EH (cell line): ENCODE results near the gene HIC1.

Experiments
- DNase-seq: peaks from one replicate; pipeline ENCODE4 v3.0.0-alpha.2; 2015; ENCODE audit warnings: low read depth

HIC1 gene

DNA sequence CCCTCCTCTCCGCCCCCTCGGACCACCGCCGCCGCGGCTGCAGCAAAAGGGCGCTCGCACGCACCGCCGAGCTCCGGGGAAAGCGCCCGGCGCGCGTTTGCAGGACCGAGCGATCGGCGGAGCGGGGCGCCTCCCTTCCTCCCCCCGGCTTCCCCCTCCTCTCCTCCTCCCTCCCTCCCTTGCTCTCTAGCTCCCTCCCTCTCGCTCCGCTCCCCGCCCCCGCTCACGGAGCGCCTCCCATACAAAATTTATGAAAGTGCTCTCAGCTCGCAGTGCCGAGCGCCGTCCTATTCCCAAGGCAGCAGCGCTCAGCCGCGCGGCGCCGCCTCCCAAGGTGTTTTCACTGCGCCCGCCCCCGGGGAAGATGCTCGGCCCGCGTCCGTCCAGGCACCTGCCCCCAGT is 29.7 kb upstream of the HIC1 start, which contains the start of gene RTN4RL1:
TSS of gene RTN4RL1 (minus strand) at position 115 of the 402 bp plus-strand sequence. CDS start 469 bp downstream, outside the sequence.
- peak; percentile 82 for DNase-seq

DNA sequence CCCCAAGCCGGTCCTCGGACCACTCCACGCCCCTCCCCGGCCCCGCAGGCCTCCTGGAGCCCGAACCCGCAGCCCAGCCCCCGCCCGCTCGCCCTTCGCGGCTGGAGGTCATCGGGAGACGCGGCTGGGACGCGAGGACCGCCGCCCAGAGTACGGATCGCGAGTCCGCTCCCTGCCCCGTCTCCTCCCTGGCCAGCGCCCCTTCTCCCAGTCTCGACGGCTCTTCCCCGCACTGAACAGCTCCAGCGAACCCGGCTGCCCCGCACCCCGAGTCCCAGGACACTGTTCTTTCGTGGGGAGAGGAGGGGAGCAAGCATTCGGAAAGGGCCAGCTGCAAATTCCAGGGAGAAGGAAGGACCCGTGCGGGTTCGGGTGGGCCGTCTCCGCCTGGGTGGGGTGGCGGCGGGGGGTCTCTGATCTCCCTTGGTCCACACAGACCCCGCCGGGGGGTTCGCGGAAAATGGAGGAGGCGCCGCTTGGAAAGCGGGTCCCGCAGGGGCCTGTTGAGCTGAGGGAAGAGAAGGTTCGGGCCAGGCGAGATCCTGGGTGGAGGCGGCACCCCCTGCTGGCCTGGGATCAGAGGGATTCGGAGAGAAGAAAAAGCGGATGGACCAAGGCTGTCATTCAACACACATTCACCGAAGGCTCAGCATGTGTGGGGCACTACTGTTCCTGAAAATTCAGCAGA is 29.1 kb upstream of the HIC1 start:
- peak; percentile 79 for DNase-seq

DNA sequence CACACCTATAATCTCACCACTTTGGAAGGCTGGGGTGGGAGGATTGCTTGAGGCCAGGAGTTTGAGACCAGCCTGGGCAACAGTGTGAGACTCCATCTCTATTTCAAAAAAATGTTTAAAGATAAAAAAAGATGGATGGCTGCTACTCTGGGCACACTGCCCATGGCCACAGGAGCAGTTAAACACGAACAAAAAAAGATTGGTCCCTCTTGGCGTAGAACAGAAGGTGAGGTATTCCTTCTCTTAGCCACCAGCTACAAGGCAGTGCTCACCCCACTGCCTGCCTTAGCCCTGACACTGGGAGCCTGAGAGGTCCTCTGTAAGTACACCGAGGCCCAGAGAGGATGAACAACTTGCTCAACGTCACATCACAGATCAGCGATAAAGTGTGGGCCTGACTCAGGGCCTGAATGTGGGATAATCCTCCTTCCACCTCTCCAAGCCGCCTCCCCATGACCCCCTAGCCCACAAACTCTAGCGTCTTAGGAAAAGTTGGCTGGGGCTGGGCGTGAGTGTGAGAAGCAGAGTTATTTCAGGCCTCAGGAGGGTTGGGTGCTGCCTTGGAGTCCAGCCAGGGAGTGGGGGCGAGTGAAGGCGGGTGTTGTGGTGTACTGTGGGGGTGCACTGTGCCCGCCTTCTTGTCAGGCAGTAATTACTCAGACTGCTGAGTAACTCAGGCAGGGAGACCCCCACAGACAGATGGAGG is 27.2 kb upstream of the HIC1 start:
- DNase-seq: no peak

DNA sequence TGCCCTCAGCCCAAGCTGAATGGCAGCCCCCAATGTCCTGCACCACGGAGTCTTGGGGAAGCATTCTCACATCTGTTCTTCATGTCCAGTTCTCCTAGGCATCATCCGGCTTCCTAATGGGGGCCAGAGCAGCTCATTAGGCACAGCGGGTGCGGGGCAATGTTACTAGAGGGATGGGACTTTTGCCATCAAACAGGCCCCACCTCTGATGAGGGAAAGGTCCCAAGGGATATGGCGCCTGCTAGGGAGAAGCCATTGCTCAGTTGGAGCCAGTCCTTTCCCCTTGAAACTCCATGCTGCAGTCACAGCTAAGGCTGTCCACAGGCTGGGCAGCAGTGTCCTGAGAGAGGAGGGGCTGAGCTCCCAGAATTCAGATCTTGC is 26.7 kb upstream of the HIC1 start:
- DNase-seq: no peak

DNA sequence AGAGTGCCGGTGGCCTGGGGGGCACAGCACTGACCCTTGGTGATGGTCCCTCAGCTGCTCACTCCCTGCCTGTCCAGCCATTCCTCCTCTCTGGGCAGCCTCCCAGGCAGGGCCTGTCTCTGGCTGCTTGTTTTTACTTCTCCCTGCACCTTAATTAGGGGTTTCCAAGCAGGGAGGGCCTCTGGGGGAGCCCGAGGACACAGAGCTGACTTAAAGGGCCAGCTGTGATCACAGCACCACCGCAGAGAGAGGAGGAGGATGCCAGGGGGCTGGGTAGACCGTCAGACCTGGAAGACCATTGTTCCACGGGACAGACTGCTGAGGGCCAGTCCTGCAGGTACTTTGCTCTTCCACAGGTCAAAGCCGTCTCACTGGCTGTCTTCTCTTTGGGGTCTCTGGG is 26.2 kb upstream of the HIC1 start:
- peak; percentile 37 for DNase-seq

DNA sequence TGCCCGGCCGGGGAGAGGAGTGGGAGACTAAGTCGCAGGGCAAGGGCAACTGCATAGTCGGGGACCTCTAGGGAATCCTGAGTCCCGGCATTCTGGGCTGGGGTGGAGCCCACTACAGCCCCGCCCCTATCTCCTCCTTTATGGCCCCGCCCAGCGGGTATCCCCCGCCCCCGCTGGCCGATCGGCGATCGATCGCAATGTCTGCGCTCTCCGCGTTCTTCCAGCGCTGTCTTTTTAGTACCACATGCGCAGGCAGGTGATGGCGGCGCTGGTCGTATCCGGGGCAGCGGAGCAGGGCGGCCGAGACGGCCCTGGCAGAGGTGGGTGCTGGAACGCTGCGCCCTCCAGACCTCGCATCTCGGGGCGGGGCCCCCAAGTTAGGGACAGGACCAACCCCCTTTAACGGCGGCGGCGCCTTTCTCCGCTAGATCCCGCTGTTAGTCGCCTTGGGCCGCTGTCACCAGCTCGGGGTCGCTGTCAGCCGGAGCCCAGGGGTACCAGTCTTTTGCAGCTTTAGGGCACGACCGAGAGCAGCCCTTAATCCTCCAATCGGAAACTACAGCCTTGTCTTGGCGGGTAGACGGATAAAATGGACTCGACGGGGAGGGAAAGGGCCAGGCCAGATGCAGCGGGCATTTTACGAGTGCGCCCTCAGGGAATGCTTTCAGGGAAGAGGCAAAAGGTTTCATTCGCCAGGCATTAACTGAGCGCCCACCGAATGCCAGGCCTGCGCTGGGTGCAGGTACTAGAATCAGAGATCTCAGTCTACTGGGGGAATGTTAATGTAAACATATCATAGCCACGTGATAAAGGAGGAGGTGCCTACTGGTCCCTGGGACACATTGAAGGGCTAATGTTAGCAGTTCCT is 24.8 kb upstream of the HIC1 start, which contains the start of gene DPH1:
TSS of gene DPH1 (plus strand) at position 243 of the 868 bp plus-strand sequence. CDS start at position 260, 17 bp downstream.
- DNase-seq: peak; percentile 94

DNA sequence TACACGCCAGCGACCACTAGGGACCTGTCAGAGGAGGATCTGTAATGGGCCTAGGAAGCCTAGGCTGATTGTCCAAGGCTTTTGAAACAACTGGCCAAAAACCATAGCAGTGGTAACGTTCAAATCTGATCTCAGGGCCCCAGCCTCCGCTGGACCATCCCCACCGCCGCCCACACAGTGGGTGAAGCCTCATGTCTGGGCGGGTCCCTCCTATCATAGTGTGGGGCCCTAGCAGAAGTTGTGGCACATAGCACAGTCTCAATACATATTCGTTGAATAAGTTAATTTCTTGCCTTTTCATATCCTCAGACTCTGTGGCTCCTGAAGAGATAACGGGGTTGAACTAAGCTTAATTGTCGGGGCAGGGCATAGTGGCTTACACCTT is 24.1 kb upstream of the HIC1 start:
- DNase-seq: no peak

DNA sequence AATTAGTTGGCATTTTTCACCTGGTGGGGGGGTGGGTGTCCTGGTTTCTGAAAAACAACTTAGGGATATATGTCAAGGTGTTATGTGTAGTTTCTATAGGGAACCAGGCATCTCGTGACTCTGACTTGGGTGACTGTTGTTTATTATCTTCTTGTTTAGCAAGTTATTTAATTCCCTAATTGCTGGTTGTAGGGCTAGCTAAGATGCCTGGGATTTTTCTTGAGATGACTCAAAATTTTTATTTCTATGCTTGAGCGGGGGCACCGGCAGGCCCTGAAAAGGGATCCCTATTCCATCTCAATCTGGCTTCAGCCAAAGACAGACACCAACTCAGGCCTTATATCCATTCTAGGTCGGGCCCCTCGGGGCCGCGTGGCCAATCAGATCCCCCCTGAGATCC is 21.8 kb upstream of the HIC1 start:
- DNase-seq: peak; percentile 81

DNA sequence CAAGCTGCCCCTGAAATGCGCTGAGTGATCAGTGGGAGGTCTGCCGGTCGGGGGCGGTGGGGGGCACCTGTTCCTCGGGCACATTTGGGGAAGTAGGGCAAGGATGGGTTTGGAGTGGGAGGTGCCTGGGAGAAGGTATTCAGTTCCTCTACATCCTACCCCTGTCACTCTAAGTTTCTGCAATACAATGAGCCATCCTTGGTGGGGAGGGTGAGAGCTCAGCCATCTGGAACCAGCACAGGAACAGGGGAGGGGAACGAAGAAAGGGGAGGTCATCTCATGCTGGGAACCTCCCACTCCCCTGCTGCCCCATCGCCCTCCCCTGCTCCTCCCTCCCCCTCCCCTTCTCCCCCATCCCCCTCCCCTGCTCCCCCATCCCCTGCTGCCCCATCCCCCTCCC is 20.7 kb upstream of the HIC1 start:
- DNase-seq: peak; percentile 88

DNA sequence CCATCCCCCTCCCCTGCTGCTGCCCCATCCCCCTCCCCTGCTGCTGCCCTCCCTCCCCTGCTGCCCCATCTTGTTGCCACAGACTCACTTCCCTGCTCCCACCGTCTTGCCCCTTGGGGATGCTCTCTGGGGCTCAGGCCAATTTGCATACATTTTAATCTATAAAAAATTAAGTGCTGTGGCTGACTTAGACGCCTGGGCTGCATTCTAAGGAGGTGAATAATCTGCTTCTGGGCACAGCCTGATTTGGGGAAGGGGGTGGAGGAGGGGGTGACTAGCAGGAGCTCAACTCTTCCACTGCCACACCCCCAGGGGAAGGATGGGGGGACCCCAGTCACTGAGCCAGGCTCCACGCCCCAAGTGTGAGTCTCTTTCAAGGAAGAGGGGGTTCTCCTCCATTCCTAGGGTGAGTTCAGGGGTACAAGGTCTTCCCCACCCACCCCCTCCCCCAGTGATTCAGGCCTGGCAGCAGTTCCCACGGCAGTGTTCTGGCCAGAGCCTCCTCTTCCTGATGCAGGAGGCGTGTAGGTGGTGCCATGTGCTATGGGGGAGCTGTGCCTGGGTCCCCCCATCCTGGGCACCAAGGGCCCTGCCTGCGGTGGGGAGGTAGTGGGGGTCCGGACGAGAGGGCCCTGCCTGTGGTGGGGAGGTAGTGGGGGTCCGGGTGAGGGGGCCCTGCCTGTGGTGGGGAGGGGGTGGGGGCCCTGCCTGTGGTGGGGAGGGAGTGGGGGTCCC is 19.9 kb upstream of the HIC1 start:
- DNase-seq: peak; percentile 96

DNA sequence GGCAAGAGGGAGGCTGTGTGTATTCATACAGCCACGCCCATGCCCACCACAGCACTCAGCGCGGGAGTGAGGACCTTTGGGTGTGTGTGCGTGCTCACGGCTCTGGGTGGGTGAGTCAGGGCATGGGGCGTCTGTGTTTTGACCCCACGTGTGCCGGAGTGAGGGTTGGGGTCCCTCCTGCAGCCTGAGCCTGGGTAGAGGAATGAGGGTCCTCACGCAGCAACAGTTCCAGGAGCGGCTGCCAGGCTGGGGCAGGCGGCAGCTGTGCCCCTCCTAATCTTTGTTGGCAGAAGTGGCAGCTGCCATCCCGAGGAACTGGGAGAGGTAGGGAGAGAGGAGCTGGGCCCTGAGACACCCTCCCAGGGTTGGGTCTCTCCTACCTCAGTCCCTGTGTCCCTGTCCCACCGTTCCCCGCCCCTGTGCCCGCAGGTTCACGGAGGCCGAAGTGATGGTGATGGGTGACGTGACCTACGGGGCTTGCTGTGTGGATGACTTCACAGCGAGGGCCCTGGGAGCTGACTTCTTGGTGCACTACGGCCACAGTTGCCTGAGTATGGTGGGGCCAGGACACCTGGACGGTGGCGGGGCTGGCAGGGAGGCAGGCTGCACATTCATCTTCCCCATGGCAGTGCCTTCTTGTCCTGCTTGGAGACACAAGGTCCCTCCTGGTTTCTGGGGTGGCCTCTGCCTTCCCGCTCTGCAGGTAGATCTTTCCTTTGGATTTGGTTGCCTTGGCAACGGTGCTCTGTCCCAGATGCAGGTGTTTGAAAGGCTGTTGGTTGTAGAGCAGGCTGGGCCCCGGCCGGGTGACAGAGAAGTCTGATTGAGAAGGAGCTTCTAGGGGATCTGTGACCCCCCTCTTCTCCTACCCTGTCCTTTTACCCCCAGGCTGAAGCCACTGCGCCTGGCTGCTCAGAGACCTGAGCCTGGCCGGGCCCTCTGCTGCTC is 19.1 kb upstream of the HIC1 start:
- no peak for DNase-seq

DNA sequence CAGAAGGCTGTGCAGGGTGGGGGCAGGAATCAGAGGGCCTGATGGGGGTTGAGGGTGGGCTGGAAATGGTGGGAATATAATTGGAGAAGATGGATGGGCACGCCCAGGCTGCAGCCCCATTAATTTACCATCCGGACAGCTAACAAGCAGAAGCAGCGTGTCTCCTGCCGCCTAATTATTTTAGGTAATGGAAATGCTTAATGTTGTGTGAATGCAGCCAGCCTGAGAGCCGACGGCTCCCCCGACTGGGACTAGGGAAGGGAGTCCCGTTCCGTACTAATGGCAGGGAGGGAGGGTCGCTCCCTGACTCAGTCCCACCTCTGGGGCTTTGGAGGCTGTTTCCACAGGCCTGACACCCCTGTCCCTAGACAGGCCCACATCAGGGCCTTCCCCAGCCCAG is 17.7 kb upstream of the HIC1 start:
- no peak for DNase-seq

DNA sequence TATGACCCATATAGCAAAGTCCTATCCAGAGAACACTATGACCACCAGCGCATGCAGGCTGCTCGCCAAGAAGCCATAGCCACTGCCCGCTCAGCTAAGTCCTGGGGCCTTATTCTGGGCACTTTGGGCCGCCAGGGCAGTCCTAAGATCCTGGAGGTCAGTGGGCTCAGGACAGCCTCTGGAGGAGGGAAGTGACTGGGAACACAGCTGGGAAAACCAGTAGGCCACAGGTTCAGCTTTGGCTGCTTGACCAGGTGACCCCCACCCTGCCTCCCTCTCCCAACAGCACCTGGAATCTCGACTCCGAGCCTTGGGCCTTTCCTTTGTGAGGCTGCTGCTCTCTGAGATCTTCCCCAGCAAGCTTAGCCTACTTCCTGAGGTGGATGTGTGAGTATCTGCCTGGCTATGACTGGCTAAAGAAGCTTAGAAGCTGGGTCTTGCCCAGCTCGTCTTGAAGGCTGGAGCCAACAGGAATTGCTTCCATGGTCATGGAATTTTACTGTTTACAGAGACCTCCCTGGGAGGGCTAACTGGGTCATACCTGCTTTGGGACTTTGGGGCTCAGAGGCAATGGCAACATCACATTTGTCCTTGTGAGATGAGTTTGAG is 14.6 kb upstream of the HIC1 start:
- no peak for DNase-seq

DNA sequence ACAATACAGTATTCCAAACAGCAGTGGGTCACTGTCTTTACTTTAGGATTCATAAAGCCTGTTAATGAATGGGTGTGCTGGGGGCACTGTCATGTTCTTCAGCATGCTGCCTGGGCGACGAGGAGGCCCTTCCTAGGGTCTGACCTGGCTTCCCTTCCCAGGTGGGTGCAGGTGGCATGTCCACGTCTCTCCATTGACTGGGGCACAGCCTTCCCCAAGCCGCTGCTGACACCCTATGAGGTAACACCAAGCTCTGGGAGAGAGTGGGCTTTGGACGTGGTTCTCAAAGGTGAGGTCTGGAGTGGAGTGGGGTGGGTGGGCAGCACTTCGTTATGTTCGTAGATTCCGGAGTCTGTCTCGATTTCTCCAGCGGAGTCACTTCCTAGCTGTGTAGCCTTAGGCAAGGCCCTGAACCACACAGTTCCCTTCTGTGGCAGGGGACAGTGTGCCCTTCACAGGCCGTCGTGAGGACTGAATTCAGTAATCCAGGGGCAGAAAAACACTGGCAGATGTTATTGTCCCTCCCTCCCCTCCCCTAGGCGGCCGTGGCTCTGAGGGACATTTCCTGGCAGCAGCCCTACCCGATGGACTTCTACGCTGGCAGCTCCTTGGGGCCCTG is 13.9 kb upstream of the HIC1 start:
- DNase-seq: peak; percentile 62

DNA sequence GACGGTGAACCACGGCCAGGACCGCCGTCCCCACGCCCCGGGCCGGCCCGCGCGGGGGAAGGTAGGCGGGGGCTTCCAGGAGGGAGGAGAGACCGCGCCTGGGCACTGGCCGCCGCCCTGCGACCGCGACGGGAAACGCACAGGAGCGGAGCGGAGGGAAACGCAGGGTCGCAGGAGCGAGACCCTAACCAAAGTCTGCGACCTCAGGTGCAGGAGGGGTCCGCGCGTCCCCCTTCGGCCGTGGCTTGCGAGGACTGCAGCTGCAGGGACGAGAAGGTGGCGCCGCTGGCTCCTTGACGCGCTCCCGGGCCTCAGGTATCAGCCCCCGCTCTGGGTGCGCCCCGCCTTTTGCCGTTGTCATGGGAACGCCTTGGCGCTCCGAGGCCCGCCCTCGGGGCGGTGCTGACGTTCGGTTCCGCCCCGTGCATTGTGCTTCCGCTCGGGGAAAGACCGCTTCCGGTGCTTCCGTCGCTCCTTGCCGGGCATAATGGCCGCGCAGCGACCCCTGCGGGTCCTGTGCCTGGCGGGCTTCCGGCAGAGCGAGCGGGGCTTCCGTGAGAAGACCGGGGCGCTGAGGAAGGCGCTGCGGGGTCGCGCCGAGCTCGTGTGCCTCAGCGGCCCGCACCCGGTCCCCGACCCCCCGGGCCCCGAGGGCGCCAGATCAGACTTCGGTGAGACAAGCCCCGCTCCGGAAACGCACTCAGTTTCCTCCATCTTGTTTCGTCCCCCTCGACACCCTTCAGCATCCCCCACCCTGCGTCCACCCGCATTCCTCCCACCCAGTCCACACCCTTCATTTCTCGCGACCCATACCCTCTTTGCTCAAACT is 13.1 kb upstream of the HIC1 start, which contains the start of gene OVCA2:
TSS of gene OVCA2 (plus strand) at position 462 of the 829 bp plus-strand sequence. CDS start at position 488, 26 bp downstream.
- DNase-seq: peak; percentile 94

DNA sequence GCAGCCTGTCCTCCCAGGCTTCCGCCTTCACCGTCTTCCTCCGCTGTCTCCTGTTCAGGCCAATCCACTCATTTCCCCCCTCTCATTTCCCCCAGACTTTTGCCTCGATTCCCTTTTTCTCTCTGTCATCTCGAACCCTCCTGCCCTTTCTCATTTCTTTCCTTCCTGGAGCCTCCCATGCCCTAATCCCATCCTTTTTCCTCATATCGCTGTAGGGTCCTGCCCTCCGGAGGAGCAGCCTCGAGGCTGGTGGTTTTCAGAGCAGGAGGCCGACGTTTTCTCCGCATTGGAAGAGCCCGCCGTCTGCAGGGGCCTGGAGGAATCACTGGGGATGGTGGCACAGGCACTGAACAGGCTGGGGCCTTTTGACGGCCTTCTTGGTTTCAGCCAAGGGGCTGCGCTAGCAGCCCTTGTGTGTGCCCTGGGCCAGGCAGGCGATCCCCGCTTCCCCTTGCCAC is 12.5 kb upstream of the HIC1 start:
- peak; percentile 42 for DNase-seq

DNA sequence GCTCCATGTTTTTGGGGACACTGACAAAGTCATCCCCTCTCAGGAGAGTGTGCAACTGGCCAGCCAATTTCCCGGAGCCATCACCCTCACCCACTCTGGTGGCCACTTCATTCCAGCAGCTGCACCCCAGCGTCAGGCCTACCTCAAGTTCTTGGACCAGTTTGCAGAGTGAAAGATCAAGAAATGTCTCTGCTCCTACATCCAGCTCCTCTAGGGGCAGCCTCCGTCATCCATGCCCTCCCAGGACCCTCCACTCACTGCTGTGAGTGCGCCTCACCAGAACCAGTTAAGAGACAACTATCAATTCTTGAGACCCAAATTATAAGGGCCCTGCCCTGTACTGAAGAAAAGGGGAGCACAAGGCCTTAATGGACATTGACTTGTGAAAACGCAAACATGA is 12.0 kb upstream of the HIC1 start:
- DNase-seq: no peak

DNA sequence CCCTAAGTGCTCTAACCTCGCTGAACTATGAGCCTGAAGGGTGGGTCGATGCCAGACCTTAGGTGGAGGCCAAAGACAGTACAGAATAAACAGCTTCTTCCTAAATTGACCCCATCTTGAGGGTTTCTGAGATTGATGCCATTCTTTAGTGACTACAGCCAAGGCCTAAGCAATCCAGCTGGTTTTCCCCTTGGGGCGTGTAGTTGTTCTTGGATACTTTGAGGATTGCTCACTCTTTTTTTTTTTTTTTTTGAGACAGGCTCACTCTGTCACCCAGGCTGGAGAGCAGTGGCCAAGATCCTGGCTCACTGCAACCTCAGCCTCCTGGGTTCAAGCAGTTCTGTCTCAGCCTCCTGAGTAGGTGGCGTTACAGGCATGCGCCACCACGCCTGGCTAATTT is 11.1 kb upstream of the HIC1 start:
- DNase-seq: peak; percentile 89
